K562 (cell line): ENCODE results near the gene KRT80.

Source experiments
- CBX2 ChIP-seq: fragments of 200-600 bp; sonication (generic); IDR thresholded peaks from one replicate; pipeline ENCODE4 v1.6.1; 2012; ENCODE audit warnings: mild to moderate bottlenecking, low read length, inconsistent platforms; ENCODE audit not compliant: insufficient read depth, poor library complexity, severe bottlenecking
- CBX5 ChIP-seq: IDR thresholded peaks from 2 replicates; pipeline ENCODE4 v1.6.1; 2014; ENCODE audit warnings: low read depth, borderline replicate concordance
- ETV6 ChIP-seq, 3 experiments: fragments of 150-350 bp in 1 of 3; sonication (generic) in 1 of 3; formaldehyde crosslinking in 1 of 3; IDR thresholded peaks; 2 replicates each; pipeline versions ENCODE4 v1.6.1 to v1.8.0; 2014 to 2022; ENCODE audit warnings: borderline replicate concordance in 2 of 3, low read depth in 2 of 3, antibody characterized with exemption in 1 of 3, low read length in 1 of 3, mild to moderate bottlenecking in 1 of 3, missing genetic modification reagents in 1 of 3
- FOS ChIP-seq: IDR thresholded peaks from 3 replicates; pipeline ENCODE4 v1.6.1; 2011; ENCODE audit not compliant: insufficient read length; ENCODE audit errors: extremely low read depth
- FOXJ3 ChIP-seq: sonication (generic); formaldehyde crosslinking; IDR thresholded peaks from 2 replicates; pipeline ENCODE4 v1.4.0; 2020; ENCODE audit warnings: mild to moderate bottlenecking, missing genetic modification reagents
- FOXM1 ChIP-seq, 2 experiments: fragments of 450-650 bp in 1 of 2; sonication (generic) in 1 of 2; formaldehyde crosslinking in 1 of 2; IDR thresholded peaks; 2 replicates each; pipeline versions ENCODE4 v1.6.1 to v1.9.0; 2017 to 2022; ENCODE audit warnings: low read depth in 2 of 2, mild to moderate bottlenecking in 2 of 2, missing genetic modification reagents in 1 of 2, moderate library complexity in 1 of 2
- FOXP1 ChIP-seq: sonication (generic); formaldehyde crosslinking; IDR thresholded peaks from 2 replicates; pipeline ENCODE4 v1.8.0; 2022; ENCODE audit warnings: mild to moderate bottlenecking, missing genetic modification reagents
- MTA1 ChIP-seq: fragments of 450-650 bp; IDR thresholded peaks from 2 replicates; pipeline ENCODE4 v1.6.1; 2017; ENCODE audit warnings: borderline replicate concordance
- POLR2A ChIP-seq: fragments of 450-650 bp; conservative IDR thresholded peaks from 2 replicates; pipeline ENCODE4 v1.6.1; 2016
- RBM39 ChIP-seq: fragments of 200-400 bp; formaldehyde crosslinking; optimal IDR thresholded peaks from 2 replicates; pipeline ENCODE3; 2018; ENCODE audit warnings: low read depth, low read length
- TAF1 ChIP-seq: IDR thresholded peaks from 2 replicates; pipeline ENCODE4 v1.6.1; 2011; ENCODE audit warnings: mild to moderate bottlenecking, low read length, moderate library complexity; ENCODE audit not compliant: insufficient read depth, control insufficient read depth, severe bottlenecking; ENCODE audit errors: extremely low read depth
- ZNF644 ChIP-seq: fragments of 200-800 bp; sonication (Bioruptor generic); IDR thresholded peaks from 2 replicates; pipeline ENCODE4 v1.6.1; 2016; ENCODE audit warnings: low read depth, missing genetic modification characterization, missing compliant biosample characterization
- TF ChIP-seq, protein P1 (sequence below), 3 experiments: IDR thresholded peaks in 2 of 3; conservative IDR thresholded peaks in 1 of 3; 2 replicates each; pipeline ENCODE4 v1.5.1; 2011 to 2012; ENCODE audit warnings: low read length in 3 of 3, mild to moderate bottlenecking in 3 of 3, control low read depth in 2 of 3, improper control_type of control experiment in 1 of 3, inconsistent platforms in 1 of 3, low read depth in 1 of 3, mixed read lengths in 1 of 3, moderate library complexity in 1 of 3; ENCODE audit not compliant: insufficient read depth in 2 of 3

DNA sequence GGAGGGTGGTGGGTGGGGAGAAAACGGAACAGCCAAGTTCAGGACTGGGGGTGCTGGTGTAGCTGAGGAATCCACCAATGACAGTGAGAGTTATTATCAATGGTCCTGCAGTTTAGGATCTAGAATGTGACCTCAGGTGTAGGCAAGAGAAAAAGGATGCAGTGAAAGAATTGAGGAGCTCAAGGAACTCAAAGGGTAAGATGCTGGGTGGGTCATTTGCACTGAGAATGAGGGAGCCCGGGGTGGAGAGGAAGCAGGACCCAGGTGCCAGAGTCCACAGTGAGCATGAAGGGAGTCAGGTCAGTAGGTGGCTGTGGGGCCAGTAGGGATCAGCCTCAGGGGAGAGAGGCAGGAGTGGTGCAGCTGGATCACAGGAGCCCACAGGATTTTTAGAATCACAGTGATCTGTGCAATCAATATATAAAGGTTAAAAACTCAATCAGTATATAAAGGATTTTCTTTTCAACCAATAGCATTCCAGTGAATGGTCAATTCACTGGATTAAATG, 38.1 kb upstream of the KRT80 start:
- TF ChIP-seq FOXP1 (CRISPR knock-in tag) (no peak), FOXM1 (IDR thresholded peaks at IDR 0.05; ENCODE audit: low read depth) (no peak), FOXM1 (CRISPR knock-in tag; IDR thresholded peaks at IDR 0.05; ENCODE audit: low read depth) (no peak), TAF1 (no peak), ZNF644 (tag) (no peak), FOS (no peak), RBM39 (no peak), MTA1 (no peak), POLR2A (no peak), ETV6 (IDR thresholded peaks at IDR 0.05; ENCODE audit: borderline replicate concordance in 1 of 2, low read depth in 2 of 2, low read length in 1 of 2) (no peak), ETV6 (CRISPR knock-in tag; IDR thresholded peaks at IDR 0.05; ENCODE audit: borderline replicate concordance) (no peak), CBX5 (no peak), CBX2 (no peak), FOXJ3 (CRISPR knock-in tag) (no peak)
- TF ChIP-seq, protein P1, sequence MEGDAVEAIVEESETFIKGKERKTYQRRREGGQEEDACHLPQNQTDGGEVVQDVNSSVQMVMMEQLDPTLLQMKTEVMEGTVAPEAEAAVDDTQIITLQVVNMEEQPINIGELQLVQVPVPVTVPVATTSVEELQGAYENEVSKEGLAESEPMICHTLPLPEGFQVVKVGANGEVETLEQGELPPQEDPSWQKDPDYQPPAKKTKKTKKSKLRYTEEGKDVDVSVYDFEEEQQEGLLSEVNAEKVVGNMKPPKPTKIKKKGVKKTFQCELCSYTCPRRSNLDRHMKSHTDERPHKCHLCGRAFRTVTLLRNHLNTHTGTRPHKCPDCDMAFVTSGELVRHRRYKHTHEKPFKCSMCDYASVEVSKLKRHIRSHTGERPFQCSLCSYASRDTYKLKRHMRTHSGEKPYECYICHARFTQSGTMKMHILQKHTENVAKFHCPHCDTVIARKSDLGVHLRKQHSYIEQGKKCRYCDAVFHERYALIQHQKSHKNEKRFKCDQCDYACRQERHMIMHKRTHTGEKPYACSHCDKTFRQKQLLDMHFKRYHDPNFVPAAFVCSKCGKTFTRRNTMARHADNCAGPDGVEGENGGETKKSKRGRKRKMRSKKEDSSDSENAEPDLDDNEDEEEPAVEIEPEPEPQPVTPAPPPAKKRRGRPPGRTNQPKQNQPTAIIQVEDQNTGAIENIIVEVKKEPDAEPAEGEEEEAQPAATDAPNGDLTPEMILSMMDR (IDR thresholded peaks at IDR 0.05 in 2 of 3, conservative IDR thresholded peaks at IDR 0.05 in 1 of 3; ENCODE audit: insufficient read depth in 2 of 3, low read depth in 1 of 3, low read length in 3 of 3): no peak
